Measurements from ENCODE around the gene ISG15. TPM values are rescaled to one million over a fixed set of nuclear protein-coding genes. Genes with fewer than 3 reads are reported as not detected.
"Not testable (repeated sequence)": the region's sequence is repeated elsewhere in the genome, so short reads cannot be mapped to it uniquely, and the experiment has no call there.

The ISG15 gene
- total RNA-seq, 1 donor from 2014 or later: 15.7 TPM

DNA sequence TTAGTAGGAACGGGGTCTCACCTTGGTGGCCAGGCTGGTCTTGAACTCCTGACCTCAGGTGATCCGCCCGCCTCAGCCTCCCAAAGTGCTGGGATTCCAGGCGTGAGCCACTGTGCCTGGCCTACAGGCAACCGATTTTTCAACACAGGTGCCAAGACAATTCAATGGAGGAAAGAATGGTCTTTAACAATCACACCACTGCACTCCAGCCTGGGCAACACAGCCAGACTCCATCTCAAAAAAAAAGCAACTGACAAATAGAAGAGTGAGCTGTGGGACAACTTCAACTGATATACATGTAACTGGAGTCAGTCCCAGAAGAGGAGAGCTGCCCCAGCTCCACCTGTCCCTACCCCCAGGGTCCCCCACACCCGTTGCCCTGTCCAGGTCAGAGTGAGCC, 18.8 kb upstream of the ISG15 start:
- not testable (repeated sequence) for DNase-seq (ENCODE audit: low read depth)

GRCh38 chr1:995665-996633, 17.3 kb upstream of the ISG15 start:
- DNase-seq (ENCODE audit: low read depth): peak; percentile 23

- no peak for DNase-seq (ENCODE audit: low read depth)
Observed at GRCh38 chr1:996851-997712, 16.2 kb upstream of the ISG15 start.

GRCh38 chr1:997713-997992, 15.6 kb upstream of the ISG15 start:
- no peak for DNase-seq (ENCODE audit: low read depth)

- no peak for DNase-seq (ENCODE audit: low read depth)
Observed at GRCh38 chr1:997993-998744, 15.1 kb upstream of the ISG15 start.

GRCh38 chr1:998745-998994, 14.6 kb upstream of the ISG15 start:
- DNase-seq (ENCODE audit: low read depth): no peak

DNA sequence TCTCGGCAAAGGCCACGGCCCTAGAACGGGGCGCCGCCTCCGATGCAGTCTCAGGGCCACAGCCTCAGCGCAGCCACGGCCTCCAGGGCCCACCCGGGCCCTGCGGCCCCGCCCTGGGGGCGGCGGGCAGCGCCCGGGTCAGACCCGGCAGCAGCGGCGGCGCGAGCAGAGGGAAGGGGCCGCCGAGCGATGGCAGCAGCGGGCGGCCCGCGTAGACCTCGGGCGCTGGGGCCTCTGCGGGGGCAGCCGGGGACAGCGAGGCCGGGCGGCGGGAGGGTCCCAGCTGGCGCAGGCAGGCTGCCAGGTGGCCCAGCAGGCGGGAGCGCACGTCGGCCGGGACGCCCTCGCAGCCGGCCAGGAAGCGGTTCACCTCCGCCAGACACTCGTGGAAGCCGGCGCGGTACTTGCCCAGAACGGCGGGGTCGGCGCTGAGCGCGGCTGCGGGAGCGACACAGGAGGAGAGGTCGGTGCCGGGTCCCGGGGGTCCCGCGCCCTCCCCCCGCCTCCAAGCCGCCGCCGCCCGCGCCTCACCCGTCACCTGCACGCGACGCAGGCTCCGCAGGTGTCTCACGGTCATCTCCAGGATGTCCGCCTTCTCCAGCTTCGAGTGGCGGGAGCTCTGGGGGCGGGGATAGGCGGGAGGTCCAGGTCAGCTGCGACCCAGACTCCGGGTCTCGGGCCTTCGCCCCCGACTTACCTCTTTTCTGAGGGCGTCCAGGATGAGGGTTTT, 14.1 kb upstream of the ISG15 start:
- DNase-seq (ENCODE audit: low read depth): no peak

GRCh38 chr1:999725-1000356, 13.5 kb upstream of the ISG15 start, which contains the start of gene HES4:
Gene HES4 (minus strand): TSS chr1:1000097. CDS start chr1:999973, 124 bp downstream.
- DNase-seq (ENCODE audit: low read depth): peak; percentile 72

DNA sequence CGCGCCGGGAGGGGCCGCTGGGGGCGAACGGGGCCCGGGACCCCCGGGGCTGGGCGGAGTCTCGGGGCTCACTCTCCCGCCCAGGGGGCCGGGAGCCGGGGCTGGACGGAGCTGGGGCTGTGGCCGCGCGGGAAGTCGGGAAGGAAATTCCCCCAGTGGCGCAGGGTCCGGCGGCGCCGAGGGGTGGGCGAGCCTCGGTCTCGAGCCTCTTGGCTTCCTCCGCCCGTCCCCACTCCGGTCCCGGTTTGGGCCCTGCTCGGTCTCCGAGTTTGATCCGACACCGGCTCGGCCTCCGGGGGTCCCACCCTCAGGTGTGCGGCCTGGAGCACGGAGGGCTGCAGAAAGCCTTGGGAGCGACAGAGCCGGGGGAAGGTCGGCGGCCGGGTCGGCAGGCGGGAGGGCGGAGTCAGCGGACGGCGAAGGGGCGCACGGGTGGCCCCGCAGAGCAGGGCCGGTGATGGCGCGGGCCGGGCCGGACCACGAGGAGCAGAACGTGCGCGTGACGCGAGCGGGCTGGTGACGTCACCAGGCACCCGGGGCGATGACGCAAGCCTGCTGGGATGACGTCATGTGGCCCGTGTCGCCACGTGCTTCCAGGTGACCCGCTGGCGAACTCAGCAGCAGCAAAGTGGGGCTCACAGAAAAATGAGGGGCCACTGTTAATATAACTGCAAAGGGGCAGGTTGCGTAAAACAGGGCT, 12.8 kb upstream of the ISG15 start:
- DNase-seq (ENCODE audit: low read depth): peak; percentile 41

- no peak for DNase-seq (ENCODE audit: low read depth)
Observed at GRCh38 chr1:1001057-1001783, 12.1 kb upstream of the ISG15 start.

DNA sequence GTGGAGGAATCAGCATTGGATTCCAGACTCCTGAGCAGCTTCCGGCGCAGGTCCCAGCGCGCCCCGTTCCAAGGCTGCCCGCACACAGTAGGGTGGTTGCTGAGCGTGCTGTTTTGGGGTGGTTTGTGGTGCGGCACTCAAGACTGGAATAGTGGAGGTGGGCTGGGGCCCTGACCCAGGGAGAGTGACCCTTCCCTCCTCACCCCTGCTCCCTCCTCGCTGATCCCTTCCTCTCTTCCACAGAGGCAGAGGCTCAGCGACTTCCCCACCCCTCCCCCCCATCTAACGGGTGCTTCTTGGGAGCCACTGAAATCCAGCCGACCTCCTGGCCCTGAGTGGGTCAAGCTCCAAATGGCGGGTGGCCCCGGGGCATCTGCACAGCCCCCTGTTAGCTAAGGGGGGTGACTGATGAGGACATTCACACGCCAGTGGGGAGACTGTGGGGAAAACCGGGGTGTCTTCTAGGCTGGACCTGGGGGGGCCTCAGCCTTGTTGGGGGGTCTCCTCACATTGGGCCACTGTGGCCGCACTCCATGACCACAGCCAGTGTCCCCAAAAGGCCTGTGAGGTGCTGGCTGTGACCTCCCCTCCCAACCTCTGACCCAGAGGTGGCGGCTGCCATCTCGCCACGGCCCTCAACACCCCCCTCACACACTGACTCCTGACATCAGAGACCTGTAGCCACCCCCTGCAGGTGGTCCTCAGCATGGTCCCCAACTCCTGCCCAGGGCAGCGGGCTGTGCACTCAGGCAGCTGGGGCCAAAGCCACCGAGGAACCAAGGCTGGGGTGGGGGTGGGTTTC, 9.5 kb upstream of the ISG15 start:
- no peak for DNase-seq (ENCODE audit: low read depth)

DNA sequence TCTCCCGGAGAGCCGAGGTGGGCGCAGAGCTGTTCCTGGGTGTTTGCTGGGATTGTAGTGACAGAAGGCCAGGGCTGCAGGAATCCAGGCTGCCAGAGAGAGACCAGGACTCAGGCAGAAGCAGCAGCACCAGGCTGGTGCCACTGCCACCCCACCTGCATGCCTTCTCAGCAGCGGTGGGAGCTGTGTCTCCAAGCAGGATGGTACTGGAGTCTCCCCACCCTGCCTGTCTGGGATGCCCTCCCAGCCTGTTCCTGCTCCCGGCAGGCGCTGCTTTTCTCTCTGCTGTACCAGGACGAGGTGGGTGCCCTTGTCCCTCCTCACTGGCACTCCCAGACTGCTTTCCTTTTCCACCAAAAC, 8.9 kb upstream of the ISG15 start:
- no peak for DNase-seq (ENCODE audit: low read depth)

DNA sequence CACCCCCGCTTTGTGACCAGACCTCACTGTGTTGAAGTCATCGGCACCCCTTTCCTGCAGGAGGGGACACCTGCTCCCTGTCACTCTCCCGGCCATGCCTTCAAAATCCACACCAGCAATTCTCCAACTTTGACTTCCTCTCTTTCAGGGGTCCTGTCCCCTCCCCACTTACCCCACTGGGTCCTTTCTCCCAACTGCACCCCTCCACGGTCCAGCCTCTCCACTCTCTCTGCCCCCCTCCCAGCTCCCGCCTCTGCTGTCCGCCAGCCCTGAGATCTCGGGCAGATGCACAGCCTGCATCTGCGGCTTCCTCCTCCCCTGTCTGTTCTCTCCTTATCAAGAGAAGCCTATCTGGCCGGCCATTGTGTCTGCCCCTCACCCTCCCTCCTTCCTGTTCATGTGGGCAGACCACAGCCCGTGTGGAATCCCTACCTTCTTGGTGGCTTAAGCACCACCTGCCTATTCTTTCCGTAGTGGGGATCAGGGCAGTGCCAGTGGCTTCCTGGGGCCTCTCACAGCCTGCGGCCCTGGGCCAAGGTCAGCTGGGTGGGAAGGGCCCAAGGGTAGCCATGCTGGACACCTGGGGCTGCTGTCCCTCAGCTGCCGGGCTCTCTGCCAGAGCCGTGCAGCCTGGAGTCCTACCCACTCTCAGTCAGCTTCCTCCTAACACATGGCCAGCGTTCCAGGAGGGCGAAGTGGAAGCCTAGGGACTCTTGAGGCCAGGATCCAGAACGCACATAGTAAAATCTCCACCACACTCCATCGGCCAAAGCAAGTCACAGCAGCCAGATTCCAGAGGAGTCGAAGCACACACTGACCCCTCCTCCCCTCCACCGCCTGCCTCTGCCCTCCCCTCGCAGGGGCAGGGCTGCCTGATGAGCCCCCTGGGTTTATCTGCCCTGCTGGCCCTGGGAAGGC, 8.3 kb upstream of the ISG15 start:
- peak; percentile 37 for DNase-seq (ENCODE audit: low read depth)

DNA sequence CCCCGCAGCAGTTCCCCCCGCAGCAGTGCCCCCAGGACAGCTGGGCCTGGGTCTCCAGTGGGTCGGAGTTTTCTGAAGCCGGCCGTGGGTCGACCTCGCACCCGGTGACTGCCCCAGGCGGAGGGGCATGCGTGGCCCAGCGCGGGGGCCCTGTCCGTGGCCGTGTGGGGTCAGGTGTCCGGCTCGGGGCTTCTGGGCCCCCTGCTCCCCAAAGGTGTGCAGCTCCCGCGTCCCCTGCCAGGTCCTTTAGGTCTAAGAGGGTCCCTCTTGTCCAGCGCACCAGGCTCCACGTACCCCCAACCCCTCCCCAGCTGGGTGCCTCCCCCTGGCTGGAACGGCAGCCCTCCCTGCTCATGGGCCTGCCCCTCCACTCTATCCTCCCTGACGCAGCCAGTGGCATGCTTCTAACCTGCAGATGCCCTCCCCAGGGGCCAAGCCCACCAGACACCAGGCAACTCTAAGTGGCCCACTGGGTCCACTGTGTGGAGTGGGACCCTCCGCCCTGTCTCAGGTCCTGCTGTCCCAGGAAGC, 7.5 kb upstream of the ISG15 start:
- DNase-seq (ENCODE audit: low read depth): no peak

GRCh38 chr1:1006305-1007159, 6.8 kb upstream of the ISG15 start:
- DNase-seq (ENCODE audit: low read depth): no peak

DNA sequence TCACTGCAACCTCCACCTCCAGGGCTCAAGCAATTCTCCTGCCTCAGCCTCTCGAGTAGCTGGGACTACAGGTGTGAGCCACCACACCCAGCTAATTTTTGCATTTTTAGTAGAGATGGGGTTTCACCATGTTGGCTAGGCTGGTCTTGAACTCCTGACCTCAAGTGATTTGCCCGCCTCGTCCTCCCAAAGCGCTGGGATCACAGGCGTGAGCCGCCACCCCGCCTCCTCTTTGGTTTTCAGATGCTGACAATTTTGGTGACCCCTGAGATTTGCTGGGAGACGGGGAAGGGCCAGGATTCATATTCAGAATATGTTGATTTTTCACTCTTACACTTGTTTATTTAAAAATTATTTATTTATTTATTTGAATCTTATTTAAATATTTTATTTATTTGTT, 3.2 kb upstream of the ISG15 start:
- DNase-seq (ENCODE audit: low read depth): not testable (repeated sequence)

All from renal cortical epithelial cell (primary cell).